HG03354 (cell line): Measurements from ENCODE around the gene HRH3.

Experiments
- ATAC-seq: cut with Tn5 transposase; IDR thresholded peaks from one replicate; pipeline ENCODE4 v1.9.1; 2021; ENCODE audit warnings: mild to moderate bottlenecking; ENCODE audit not compliant: unreplicated experiment, poor library complexity, severe bottlenecking

HRH3 gene

GRCh38 chr20:62232194-62232593 lies 12.1 kb upstream of the HRH3 start:
- ATAC-seq, result no peak

- ATAC-seq, result no peak
Measured at GRCh38 chr20:62231292-62231691, 11.2 kb upstream of the HRH3 start.

GRCh38 chr20:62230696-62231095 lies 10.6 kb upstream of the HRH3 start:
- ATAC-seq, result no peak

- no peak for ATAC-seq
Measured at GRCh38 chr20:62230276-62230675, 10.2 kb upstream of the HRH3 start.

GRCh38 chr20:62229667-62230066 lies 9.6 kb upstream of the HRH3 start:
- no peak for ATAC-seq

- ATAC-seq, result no peak
Measured at GRCh38 chr20:62228982-62229545, 9.0 kb upstream of the HRH3 start.

- no peak for ATAC-seq
Measured at GRCh38 chr20:62227977-62228958, 8.2 kb upstream of the HRH3 start.

GRCh38 chr20:62227591-62227976 lies 7.5 kb upstream of the HRH3 start:
- no peak for ATAC-seq

GRCh38 chr20:62226707-62227590 lies 6.9 kb upstream of the HRH3 start:
- ATAC-seq, result no peak

- ATAC-seq, result no peak
Measured at GRCh38 chr20:62225820-62226635, 6.0 kb upstream of the HRH3 start.

- ATAC-seq, result no peak
Measured at GRCh38 chr20:62225026-62225425, 4.9 kb upstream of the HRH3 start.

GRCh38 chr20:62224113-62224855 lies 4.2 kb upstream of the HRH3 start:
- ATAC-seq, result no peak

- no peak for ATAC-seq
Measured at GRCh38 chr20:62223571-62223970, 3.5 kb upstream of the HRH3 start.

- ATAC-seq, result no peak
Measured at GRCh38 chr20:62222972-62223371, 2.9 kb upstream of the HRH3 start.

- ATAC-seq, result no peak
Measured at GRCh38 chr20:62222266-62222850, 2.3 kb upstream of the HRH3 start.

- no peak for ATAC-seq
Measured at GRCh38 chr20:62220666-62221568, 839 bp upstream of the HRH3 start.
